Articular chondrocyte of knee joint (primary cell): ENCODE results near the gene ZNRF3. TPM values are rescaled to one million over a fixed set of nuclear protein-coding genes. Genes with fewer than 3 reads are reported as not detected.

ENCODE experiments used
- small RNA-seq: library from RNA; depleted of rRNA; stranded (forward); fragments of <200 nt; gene quantifications from one replicate; pipeline ENCODE3, GENCODE V24; 2012
- total RNA-seq: library from RNA; depleted of rRNA; stranded (reverse); fragments of >200 nt; gene quantifications from 2 replicates; pipeline ENCODE4 v1.2.3, GENCODE V29; 2012

ZNRF3 gene
- total RNA-seq: 4.2 and 4.9 TPM in 2 replicates

GRCh38 chr22:28882878-28883656, at the start of gene ZNRF3:
ZNRF3 (plus strand) TSS chr22:28883572; CDS start chr22:28883767, 195 bp downstream.

GRCh38 chr22:29061773-29062172, 178.4 kb downstream of the ZNRF3 start, which contains the start of gene C22orf31:
C22orf31 (minus strand) TSS chr22:29061831; CDS start chr22:29061792, 39 bp downstream.

DNA sequence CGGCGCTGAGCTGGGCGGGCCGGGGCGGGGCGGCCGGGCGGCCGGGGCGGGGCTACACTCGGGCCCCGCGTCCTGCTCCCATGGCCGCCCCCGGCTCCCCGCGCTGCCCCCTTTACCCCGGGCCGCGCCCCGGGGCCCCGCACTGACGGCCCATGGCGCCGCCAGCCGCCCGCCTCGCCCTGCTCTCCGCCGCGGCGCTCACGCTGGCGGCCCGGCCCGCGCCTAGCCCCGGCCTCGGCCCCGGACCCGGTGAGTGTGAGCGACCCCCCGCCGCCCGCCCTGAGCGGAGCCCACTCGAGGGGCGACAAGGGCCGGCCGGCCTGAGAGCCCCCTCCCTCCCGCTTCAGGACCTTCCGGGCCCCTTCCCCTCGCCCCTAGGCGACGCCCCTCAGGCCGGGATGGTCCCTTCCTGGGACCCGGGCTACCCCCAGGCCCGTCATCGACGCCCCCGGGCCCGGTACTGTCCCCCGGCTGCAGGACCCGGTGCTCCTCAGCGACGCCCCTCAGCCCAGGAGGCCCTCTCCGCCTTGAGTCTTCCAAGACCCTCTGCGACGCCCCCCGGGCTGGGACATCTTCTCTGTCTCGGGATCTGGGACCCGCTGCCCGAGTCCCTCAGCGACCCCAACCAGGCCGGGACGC, 189.7 kb downstream of the ZNRF3 start, which contains the start of gene KREMEN1:
TSS of gene KREMEN1 (plus strand) at position 57 of the 639 bp plus-strand sequence. CDS start at position 153, 96 bp downstream.

Small RNA genes lying within 50 kb of the gene (small RNA-seq; reads per million reads assigned to genes)
- not detected for gene Z93930.1

Other genes with a start within 250 kb of the ZNRF3 start
- 56.3 TPM in 2 replicates for gene TTC28, start 203.7 kb upstream of the ZNRF3 start, total RNA-seq
- gene CHEK2, start 141.8 kb upstream of the ZNRF3 start, total RNA-seq: 33.7 and 46.5 TPM in 2 replicates
- 26.0 and 28.9 TPM in 2 replicates for gene HSCB, start 141.5 kb upstream of the ZNRF3 start, total RNA-seq
- 31.8 and 40.2 TPM in 2 replicates for gene CCDC117, start 110.9 kb upstream of the ZNRF3 start, total RNA-seq
- gene XBP1, start 83.0 kb upstream of the ZNRF3 start, total RNA-seq: 206 and 235 TPM in 2 replicates
- gene C22orf31, start 178.3 kb downstream of the ZNRF3 start, total RNA-seq: not detected in 2 replicates
- gene KREMEN1, start 189.5 kb downstream of the ZNRF3 start, total RNA-seq: 8.6 and 11.8 TPM in 2 replicates